ENCODE data around the gene KIF19. TPM values are rescaled to one million over a fixed set of nuclear protein-coding genes. Genes with fewer than 3 reads are reported as not detected.

Gene KIF19
- total RNA-seq, 1 experiment from 2014 or later: 0.15 TPM

- Histone ChIP-seq H3K9me3 (ENCODE audit: control insufficient read depth in 1 of 2, insufficient read depth in 1 of 2, low read depth in 1 of 2, low read length in 2 of 2) (no peaks in the 10 kb centered on the region), H3K9ac (ENCODE audit: low read length) (no peak overlapping the region), H3K36me3 (ENCODE audit: control insufficient read depth in 1 of 2, insufficient read depth in 2 of 2, low read length in 2 of 2) (no peaks in the 10 kb centered on the region), H3K4me1 (ENCODE audit: control insufficient read depth in 1 of 2, insufficient read depth in 2 of 2, low read length in 2 of 2) (peaks cover 0 to 6% of the 10 kb centered on the region in 2 experiments; a peak in 1 of 4 replicates), H3K27ac (ENCODE audit: low read depth, low read length) (no peak overlapping the region), H3K27me3 (ENCODE audit: insufficient read depth, low read length) (no peaks in the 10 kb centered on the region), H3K9me2 (ENCODE audit: insufficient read depth) (no peaks in the 10 kb centered on the region), H2AFZ (ENCODE audit: low read depth, low read length, poor library complexity, severe bottlenecking) (no peak overlapping the region), H3K79me2 (ENCODE audit: insufficient read depth, low read length) (no peaks in the 10 kb centered on the region), H4K20me1 (ENCODE audit: insufficient read depth) (no peaks in the 10 kb centered on the region), H3K4me3 (replicated peaks in 1 of 2; ENCODE audit: low read depth in 1 of 2, low read length in 2 of 2) (no peak overlapping the region), H3K4me2 (ENCODE audit: low read length) (no peak overlapping the region)
- RAD21 ChIA-PET (ENCODE audit: low non-redundant PET in 1 of 2, low total read pairs in 2 of 2, uncharacterized antibody in 2 of 2, unreplicated experiment in 2 of 2): no interaction called here
- POLR2A ChIA-PET: no interaction called here
- intact Hi-C loops (cut with micrococcal nuclease): no loop called here
- ATAC-seq (no peak), DNase-seq (ENCODE audit: low read depth, low spot score) (no peak)
- BruUV-seq (replicated peaks): no TSS peak
- TF ChIP-seq ELF1 (IDR thresholded peaks at IDR 0.05; ENCODE audit: borderline replicate concordance, low read depth) (no peak), CBX3 (IDR thresholded peaks at IDR 0.05; ENCODE audit: low read depth) (no peak), POLR2A (IDR thresholded peaks at IDR 0.05; ENCODE audit: borderline replicate concordance, extremely low read depth, insufficient read depth, insufficient read length) (no peak), JUND (IDR thresholded peaks at IDR 0.05) (no peak), MAX (IDR thresholded peaks at IDR 0.05) (no peak), ZBTB33 (IDR thresholded peaks at IDR 0.05; ENCODE audit: extremely low read depth, insufficient replicate concordance, low read length) (no peak), RAD21 (IDR thresholded peaks at IDR 0.05; ENCODE audit: low read depth) (no peak)
- CTCF ChIA-PET: no interaction called here
Observed at GRCh38 chr17:74396567-74396966, 70.5 kb downstream of the KIF19 start.

- no peaks in the 10 kb centered on the region for H3K36me3 ChIP-seq (ENCODE audit: control insufficient read depth in 1 of 2, insufficient read depth in 2 of 2, low read length in 2 of 2)
Observed at GRCh38 chr17:74402048-74402447, 76.0 kb downstream of the KIF19 start.

More at GRCh38 chr17:74402048-74402447, 76.0 kb downstream of the KIF19 start:
- POLR2A ChIA-PET: no interaction called here
- Histone ChIP-seq H3K4me1 (ENCODE audit: control insufficient read depth in 1 of 2, insufficient read depth in 2 of 2, low read length in 2 of 2) (no peaks in the 10 kb centered on the region), H3K4me3 (replicated peaks in 1 of 2; ENCODE audit: low read depth in 1 of 2, low read length in 2 of 2) (no peak overlapping the region), H2AFZ (ENCODE audit: low read depth, low read length, poor library complexity, severe bottlenecking) (no peak overlapping the region), H4K20me1 (ENCODE audit: insufficient read depth) (no peaks in the 10 kb centered on the region), H3K27ac (ENCODE audit: low read depth, low read length) (no peak overlapping the region), H3K27me3 (ENCODE audit: insufficient read depth, low read length) (no peaks in the 10 kb centered on the region), H3K9ac (ENCODE audit: low read length) (no peak overlapping the region), H3K79me2 (ENCODE audit: insufficient read depth, low read length) (no peaks in the 10 kb centered on the region), H3K9me3 (ENCODE audit: control insufficient read depth in 1 of 2, insufficient read depth in 1 of 2, low read depth in 1 of 2, low read length in 2 of 2) (no peaks in the 10 kb centered on the region), H3K9me2 (ENCODE audit: insufficient read depth) (no peaks in the 10 kb centered on the region), H3K4me2 (ENCODE audit: low read length) (no peak overlapping the region)
- RAD21 ChIA-PET (ENCODE audit: low non-redundant PET in 1 of 2, low total read pairs in 2 of 2, uncharacterized antibody in 2 of 2, unreplicated experiment in 2 of 2): interaction anchor here in 1 of 2 experiments (0.5 kb wide), 1 partner anchor 36 kb away, joined by 3 read pairs; no protein-coding TSS in a partner anchor
- CTCF ChIA-PET: no interaction called here
- no peak for ATAC-seq
- DNase-seq (ENCODE audit: low read depth, low spot score): no peak
- no peak for TF ChIP-seq ZFX (IDR thresholded peaks at IDR 0.05)
- intact Hi-C loops (cut with micrococcal nuclease): no loop called here
- no TSS peak for BruUV-seq (replicated peaks)
